LNCaP clone FGC (cell line): ENCODE measurements around the gene SYT5.

Experiments used
- DNase-seq: peaks from one replicate; pipeline ENCODE4 v3.0.0-alpha.2; 2011; ENCODE audit warnings: low read depth
- H3K4me3 ChIP-seq: 2 replicates; pipeline ENCODE4 v1.5.1; 2011; ENCODE audit warnings: mild to moderate bottlenecking, low read depth, low read length, control low read depth
- CTCF ChIP-seq: IDR thresholded peaks from 2 replicates; pipeline ENCODE4 v1.5.1; 2012; ENCODE audit warnings: mild to moderate bottlenecking; ENCODE audit not compliant: control insufficient read depth, insufficient read depth; ENCODE audit errors: extremely low read depth

The SYT5 gene

GRCh38 chr19:55179606-55180484, at the start of gene SYT5:
Gene SYT5 (minus strand): TSS chr19:55180289. CDS start chr19:55179041, 1,248 bp downstream.
- DNase-seq = no peak
- no peak for TF ChIP-seq CTCF

GRCh38 chr19:55229789-55230182, 49.7 kb upstream of the SYT5 start:
- TF ChIP-seq CTCF = no peak
- no peak for DNase-seq
- H3K4me3 ChIP-seq = no peak overlapping the region

More at GRCh38 chr19:55179606-55180484, at the start of gene SYT5:
- no peak within 1 kb of the TSS for H3K4me3 ChIP-seq

GRCh38 chr19:55229145-55229788, 49.2 kb upstream of the SYT5 start:
- DNase-seq = no peak
- no peak overlapping the region for H3K4me3 ChIP-seq
- TF ChIP-seq CTCF = no peak

- TF ChIP-seq CTCF = no peak
- no peak within 1 kb of the TSS for H3K4me3 ChIP-seq
These were observed 48.4 kb upstream of the SYT5 start, which contains the start of gene TMEM86B for GRCh38 chr19:55228403-55229031. Gene TMEM86B (minus strand): TSS chr19:55228763. CDS start chr19:55228741, 22 bp downstream.

GRCh38 chr19:55228015-55228391, 47.9 kb upstream of the SYT5 start:
- no peak overlapping the region for H3K4me3 ChIP-seq
- no peak for DNase-seq

More at GRCh38 chr19:55228403-55229031, 48.4 kb upstream of the SYT5 start, which contains the start of gene TMEM86B:
- DNase-seq = no peak

More at GRCh38 chr19:55228015-55228391, 47.9 kb upstream of the SYT5 start:
- no peak for TF ChIP-seq CTCF
